ENCODE measurements around the gene ZNF576.

GRCh38 chr19:43553656-43554055, 42.7 kb upstream of the ZNF576 start:
- TF ChIP-seq CTCF (IDR thresholded peaks at IDR 0.05; ENCODE audit: low read depth, low read length) (no peak), MAX (IDR thresholded peaks at IDR 0.05; ENCODE audit: low read depth, low read length) (no peak), POLR2A (IDR thresholded peaks at IDR 0.05; ENCODE audit: extremely low read depth, insufficient read length) (no peak)

Measured in NB4 (cell line).